Measurements from ENCODE around the gene GPATCH3. TPM values are rescaled to one million over a fixed set of nuclear protein-coding genes. Genes with fewer than 3 reads are reported as not detected.

The GPATCH3 gene
- total and polyA plus RNA-seq, 2 donors (not counting 3 experiments of a cell fraction or from before 2014, with no cell fraction given) = 12.1 to 17.7 TPM

GRCh38 chr1:26879793-26880192 is 20.5 kb downstream of the GPATCH3 start:
- FAIRE-seq (no peak), DNase-seq (ENCODE audit: low read depth, low spot score) (no peak)
- no peak overlapping the region for H3K27ac ChIP-seq (ENCODE audit: insufficient read depth, low read depth, low read length)
- H3K9me3 ChIP-seq (replicated peaks; ENCODE audit: control insufficient read depth, insufficient read depth, low read length) = no peaks in the 10 kb centered on the region
- no peaks in the 10 kb centered on the region for H3K9me1 ChIP-seq (replicated peaks; ENCODE audit: control insufficient read depth, extremely low read depth, insufficient read depth, low read length)
- H3K36me3 ChIP-seq (ENCODE audit: control insufficient read depth in 2 of 2, extremely low read depth in 1 of 2, insufficient read depth in 2 of 2, low read length in 2 of 2) = peaks cover 17 to 40% of the 10 kb centered on the region in 2 experiments
- H3K27me3 ChIP-seq (ENCODE audit: control insufficient read depth in 2 of 2, insufficient read depth in 2 of 2, low read length in 2 of 2) = no peaks in the 10 kb centered on the region
- H3K9ac ChIP-seq (replicated peaks; ENCODE audit: extremely low read depth, insufficient read depth, low read length) = no peak overlapping the region
- H4K20me1 ChIP-seq (replicated peaks; ENCODE audit: control insufficient read depth, extremely low read depth, insufficient read depth, low read length) = no peaks in the 10 kb centered on the region
- dilution Hi-C loops (cut with MboI; ENCODE audit: extremely low pct_ligation_motif_present, low sequenced_read_pairs) = no loop called here
- no peaks in the 10 kb centered on the region for H3K79me2 ChIP-seq (ENCODE audit: control insufficient read depth, insufficient read depth, low read length)
- CTCF ChIA-PET = interaction anchor here (1.3 to 4.5 kb wide), 5 partner anchors 30 to 278 kb away, joined by 3 to 45 read pairs (median 27); no protein-coding TSS in a partner anchor
- TF ChIP-seq JUN (IDR thresholded peaks at IDR 0.05; ENCODE audit: borderline replicate concordance, insufficient read depth, insufficient read length, low read depth) (no peak), EZH2 (IDR thresholded peaks at IDR 0.05; ENCODE audit: borderline replicate concordance, low read depth, low read length, severe bottlenecking) (no peak), CTCF (IDR thresholded peaks at IDR 0.05; ENCODE audit: extremely low read depth in 1 of 2, insufficient read depth in 1 of 2, low read depth in 1 of 2, low read length in 2 of 2) (no peak), POLR2AphosphoS5 (IDR thresholded peaks at IDR 0.05; ENCODE audit: insufficient read depth, low read depth, low read length) (no peak), POLR2A (IDR thresholded peaks at IDR 0.05; ENCODE audit: low read depth, low read length) (no peak), FOS (IDR thresholded peaks at IDR 0.05; ENCODE audit: borderline replicate concordance, insufficient read depth, low read length) (no peak), GATA2 (IDR thresholded peaks at IDR 0.05; ENCODE audit: insufficient read depth, insufficient read length, low read depth, low read length) (no peak), MYC (IDR thresholded peaks at IDR 0.05; ENCODE audit: low read depth, low read length) (no peak)
- TF ChIP-seq, protein P1, sequence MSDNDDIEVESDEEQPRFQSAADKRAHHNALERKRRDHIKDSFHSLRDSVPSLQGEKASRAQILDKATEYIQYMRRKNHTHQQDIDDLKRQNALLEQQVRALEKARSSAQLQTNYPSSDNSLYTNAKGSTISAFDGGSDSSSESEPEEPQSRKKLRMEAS (IDR thresholded peaks at IDR 0.05; ENCODE audit: insufficient read depth, insufficient read length) = no peak
- intact Hi-C loops (cut with micrococcal nuclease) = no loop called here
- H3K4me2 ChIP-seq (ENCODE audit: insufficient read depth, low read length) = no peak overlapping the region
- POLR2A ChIA-PET = no interaction called here
- no TSS peak for BruUV-seq (replicated peaks)
- no peak overlapping the region for H2AFZ ChIP-seq (ENCODE audit: low read depth, low read length)
- no peaks in the 10 kb centered on the region for H3K4me1 ChIP-seq (ENCODE audit: control insufficient read depth, extremely low read depth, insufficient read depth, low read length)
- no peak overlapping the region for H3K4me3 ChIP-seq (replicated peaks in 1 of 3; ENCODE audit: insufficient read depth in 1 of 3, low read depth in 1 of 3, low read length in 3 of 3)

Measured in endothelial cell of umbilical vein (primary cell).